OCI-LY3 (cell line): Measurements from ENCODE around the gene RBFOX1.

Source experiments
- EZH2phosphoT487 ChIP-seq: fragments of 200-600 bp; shearing (Covaris generic); IDR thresholded peaks from 2 replicates; pipeline ENCODE4 v1.6.1; 2018; ENCODE audit warnings: antibody characterized with exemption, mixed run types, low read depth
- TF ChIP-seq, protein P1 (sequence below): fragments of 200-600, 300-600 bp; sonication (generic); IDR thresholded peaks from 2 replicates; pipeline ENCODE4 v1.5.1; 2014; ENCODE audit warnings: antibody characterized with exemption, low read length, low read depth

DNA sequence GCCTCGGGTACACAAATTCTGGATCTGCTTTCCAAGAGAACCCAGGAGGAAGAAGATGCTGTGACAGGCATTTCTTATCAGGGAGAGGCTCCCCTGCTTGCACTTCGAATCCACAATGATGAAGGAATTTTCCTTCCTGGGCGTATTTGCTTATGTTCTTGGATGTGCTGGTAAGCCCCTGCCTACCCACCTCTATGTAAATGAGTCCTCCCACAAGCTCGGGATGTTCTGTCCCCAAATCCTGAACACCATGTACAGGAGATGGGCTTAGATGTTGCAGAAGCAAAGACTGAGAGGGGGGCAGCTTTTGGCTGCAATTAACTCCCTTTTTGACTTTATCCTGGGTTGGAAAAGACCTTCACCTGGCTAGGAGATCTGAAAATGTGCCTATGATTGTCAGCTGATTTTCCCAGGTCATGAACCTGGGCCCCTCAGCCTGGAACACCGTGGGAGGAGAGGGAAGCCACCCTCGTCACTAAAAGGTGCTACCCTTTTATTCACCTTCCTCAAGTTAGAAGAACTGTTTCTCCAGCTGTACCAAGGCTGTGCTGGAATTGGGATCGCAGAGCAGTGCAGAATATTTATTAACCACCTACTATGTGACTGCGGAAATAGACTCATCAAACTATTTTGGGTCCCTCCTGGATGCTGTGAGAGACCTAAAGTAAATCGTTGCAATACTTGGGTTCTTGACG, 150.1 kb downstream of the RBFOX1 start:
- TF ChIP-seq, protein P1, sequence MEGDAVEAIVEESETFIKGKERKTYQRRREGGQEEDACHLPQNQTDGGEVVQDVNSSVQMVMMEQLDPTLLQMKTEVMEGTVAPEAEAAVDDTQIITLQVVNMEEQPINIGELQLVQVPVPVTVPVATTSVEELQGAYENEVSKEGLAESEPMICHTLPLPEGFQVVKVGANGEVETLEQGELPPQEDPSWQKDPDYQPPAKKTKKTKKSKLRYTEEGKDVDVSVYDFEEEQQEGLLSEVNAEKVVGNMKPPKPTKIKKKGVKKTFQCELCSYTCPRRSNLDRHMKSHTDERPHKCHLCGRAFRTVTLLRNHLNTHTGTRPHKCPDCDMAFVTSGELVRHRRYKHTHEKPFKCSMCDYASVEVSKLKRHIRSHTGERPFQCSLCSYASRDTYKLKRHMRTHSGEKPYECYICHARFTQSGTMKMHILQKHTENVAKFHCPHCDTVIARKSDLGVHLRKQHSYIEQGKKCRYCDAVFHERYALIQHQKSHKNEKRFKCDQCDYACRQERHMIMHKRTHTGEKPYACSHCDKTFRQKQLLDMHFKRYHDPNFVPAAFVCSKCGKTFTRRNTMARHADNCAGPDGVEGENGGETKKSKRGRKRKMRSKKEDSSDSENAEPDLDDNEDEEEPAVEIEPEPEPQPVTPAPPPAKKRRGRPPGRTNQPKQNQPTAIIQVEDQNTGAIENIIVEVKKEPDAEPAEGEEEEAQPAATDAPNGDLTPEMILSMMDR, result no peak
- no peak for TF ChIP-seq EZH2phosphoT487
